ENCODE measurements around the gene DUSP21.

DNA sequence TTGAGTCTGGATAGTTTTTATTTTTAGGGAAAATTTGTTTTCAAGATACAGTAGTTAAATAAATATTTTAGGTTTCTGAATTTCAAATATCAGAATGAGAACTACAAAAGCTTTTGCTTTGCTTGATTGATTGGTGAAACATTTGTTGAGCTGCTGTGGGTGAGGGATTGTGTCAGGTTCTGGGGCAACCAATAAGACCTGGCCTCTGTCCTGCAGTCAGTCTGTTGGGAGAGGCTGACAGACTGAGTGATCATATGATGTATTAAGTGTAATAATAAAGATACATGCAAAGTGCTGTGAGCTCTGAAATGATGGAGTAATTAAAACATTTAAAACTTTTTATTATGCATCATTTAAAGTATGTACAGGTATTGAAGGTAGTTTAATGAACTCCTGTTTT lies 38.8 kb downstream of the DUSP21 start:
- TF ChIP-seq, protein P1, sequence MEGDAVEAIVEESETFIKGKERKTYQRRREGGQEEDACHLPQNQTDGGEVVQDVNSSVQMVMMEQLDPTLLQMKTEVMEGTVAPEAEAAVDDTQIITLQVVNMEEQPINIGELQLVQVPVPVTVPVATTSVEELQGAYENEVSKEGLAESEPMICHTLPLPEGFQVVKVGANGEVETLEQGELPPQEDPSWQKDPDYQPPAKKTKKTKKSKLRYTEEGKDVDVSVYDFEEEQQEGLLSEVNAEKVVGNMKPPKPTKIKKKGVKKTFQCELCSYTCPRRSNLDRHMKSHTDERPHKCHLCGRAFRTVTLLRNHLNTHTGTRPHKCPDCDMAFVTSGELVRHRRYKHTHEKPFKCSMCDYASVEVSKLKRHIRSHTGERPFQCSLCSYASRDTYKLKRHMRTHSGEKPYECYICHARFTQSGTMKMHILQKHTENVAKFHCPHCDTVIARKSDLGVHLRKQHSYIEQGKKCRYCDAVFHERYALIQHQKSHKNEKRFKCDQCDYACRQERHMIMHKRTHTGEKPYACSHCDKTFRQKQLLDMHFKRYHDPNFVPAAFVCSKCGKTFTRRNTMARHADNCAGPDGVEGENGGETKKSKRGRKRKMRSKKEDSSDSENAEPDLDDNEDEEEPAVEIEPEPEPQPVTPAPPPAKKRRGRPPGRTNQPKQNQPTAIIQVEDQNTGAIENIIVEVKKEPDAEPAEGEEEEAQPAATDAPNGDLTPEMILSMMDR (conservative IDR thresholded peaks at IDR 0.05; ENCODE audit: low read depth, low read length): no peak
- TF ChIP-seq EZH2 (IDR thresholded peaks at IDR 0.05; ENCODE audit: borderline replicate concordance, low read depth, low read length, poor library complexity, severe bottlenecking): no peak
